ENCODE results near the gene FBXL5.

DNA sequence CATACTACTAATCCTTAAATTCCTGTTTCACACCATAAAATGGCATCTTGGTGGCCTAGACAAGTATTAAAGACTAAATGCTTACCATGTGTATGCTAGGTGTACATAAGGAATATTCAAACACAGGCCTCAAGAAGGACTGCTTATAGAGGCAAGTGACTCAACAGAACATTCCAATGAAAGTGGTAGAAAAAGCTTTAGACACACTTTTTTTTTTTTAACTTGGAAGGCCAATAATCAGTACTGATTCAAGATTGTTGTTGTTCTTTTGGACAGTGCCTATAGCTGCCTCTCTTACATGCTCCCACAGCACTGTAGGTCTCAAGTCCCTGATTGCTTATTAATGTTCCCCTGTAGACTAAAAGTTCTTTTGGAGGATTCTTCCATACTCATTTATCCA lies 77.6 kb downstream of the FBXL5 start:
- TF ChIP-seq ZNF776 (tag by site-specific recombination; IDR thresholded peaks at IDR 0.05; ENCODE audit: borderline replicate concordance) (no peak), ZNF239 (tag by site-specific recombination; IDR thresholded peaks at IDR 0.05) (no peak), ZNF76 (tag by site-specific recombination; IDR thresholded peaks at IDR 0.05; ENCODE audit: borderline replicate concordance, low read depth) (no peak), GLIS1 (tag by site-specific recombination; IDR thresholded peaks at IDR 0.05) (no peak), ZNF311 (tag by site-specific recombination; IDR thresholded peaks at IDR 0.05; ENCODE audit: borderline replicate concordance) (no peak), ZNF561 (tag by site-specific recombination; IDR thresholded peaks at IDR 0.05; ENCODE audit: borderline replicate concordance) (no peak), ZSCAN16 (tag by site-specific recombination; IDR thresholded peaks at IDR 0.05) (no peak), ZBTB7A (tag by site-specific recombination; IDR thresholded peaks at IDR 0.05; ENCODE audit: low read depth) (no peak), ZNF274 (IDR thresholded peaks at IDR 0.05; ENCODE audit: low read length) (no peak), ZNF274 (tag by site-specific recombination; IDR thresholded peaks at IDR 0.05; ENCODE audit: borderline replicate concordance) (no peak)
- TF ChIP-seq, protein P1, sequence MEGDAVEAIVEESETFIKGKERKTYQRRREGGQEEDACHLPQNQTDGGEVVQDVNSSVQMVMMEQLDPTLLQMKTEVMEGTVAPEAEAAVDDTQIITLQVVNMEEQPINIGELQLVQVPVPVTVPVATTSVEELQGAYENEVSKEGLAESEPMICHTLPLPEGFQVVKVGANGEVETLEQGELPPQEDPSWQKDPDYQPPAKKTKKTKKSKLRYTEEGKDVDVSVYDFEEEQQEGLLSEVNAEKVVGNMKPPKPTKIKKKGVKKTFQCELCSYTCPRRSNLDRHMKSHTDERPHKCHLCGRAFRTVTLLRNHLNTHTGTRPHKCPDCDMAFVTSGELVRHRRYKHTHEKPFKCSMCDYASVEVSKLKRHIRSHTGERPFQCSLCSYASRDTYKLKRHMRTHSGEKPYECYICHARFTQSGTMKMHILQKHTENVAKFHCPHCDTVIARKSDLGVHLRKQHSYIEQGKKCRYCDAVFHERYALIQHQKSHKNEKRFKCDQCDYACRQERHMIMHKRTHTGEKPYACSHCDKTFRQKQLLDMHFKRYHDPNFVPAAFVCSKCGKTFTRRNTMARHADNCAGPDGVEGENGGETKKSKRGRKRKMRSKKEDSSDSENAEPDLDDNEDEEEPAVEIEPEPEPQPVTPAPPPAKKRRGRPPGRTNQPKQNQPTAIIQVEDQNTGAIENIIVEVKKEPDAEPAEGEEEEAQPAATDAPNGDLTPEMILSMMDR (tag by site-specific recombination; IDR thresholded peaks at IDR 0.05), result no peak
- TF ChIP-seq, protein P2, sequence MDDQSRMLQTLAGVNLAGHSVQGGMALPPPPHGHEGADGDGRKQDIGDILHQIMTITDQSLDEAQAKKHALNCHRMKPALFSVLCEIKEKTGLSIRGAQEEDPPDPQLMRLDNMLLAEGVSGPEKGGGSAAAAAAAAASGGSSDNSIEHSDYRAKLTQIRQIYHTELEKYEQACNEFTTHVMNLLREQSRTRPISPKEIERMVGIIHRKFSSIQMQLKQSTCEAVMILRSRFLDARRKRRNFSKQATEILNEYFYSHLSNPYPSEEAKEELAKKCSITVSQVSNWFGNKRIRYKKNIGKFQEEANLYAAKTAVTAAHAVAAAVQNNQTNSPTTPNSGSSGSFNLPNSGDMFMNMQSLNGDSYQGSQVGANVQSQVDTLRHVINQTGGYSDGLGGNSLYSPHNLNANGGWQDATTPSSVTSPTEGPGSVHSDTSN (CRISPR knock-in tag; IDR thresholded peaks at IDR 0.05), result no peak
- TF ChIP-seq, protein P3, sequence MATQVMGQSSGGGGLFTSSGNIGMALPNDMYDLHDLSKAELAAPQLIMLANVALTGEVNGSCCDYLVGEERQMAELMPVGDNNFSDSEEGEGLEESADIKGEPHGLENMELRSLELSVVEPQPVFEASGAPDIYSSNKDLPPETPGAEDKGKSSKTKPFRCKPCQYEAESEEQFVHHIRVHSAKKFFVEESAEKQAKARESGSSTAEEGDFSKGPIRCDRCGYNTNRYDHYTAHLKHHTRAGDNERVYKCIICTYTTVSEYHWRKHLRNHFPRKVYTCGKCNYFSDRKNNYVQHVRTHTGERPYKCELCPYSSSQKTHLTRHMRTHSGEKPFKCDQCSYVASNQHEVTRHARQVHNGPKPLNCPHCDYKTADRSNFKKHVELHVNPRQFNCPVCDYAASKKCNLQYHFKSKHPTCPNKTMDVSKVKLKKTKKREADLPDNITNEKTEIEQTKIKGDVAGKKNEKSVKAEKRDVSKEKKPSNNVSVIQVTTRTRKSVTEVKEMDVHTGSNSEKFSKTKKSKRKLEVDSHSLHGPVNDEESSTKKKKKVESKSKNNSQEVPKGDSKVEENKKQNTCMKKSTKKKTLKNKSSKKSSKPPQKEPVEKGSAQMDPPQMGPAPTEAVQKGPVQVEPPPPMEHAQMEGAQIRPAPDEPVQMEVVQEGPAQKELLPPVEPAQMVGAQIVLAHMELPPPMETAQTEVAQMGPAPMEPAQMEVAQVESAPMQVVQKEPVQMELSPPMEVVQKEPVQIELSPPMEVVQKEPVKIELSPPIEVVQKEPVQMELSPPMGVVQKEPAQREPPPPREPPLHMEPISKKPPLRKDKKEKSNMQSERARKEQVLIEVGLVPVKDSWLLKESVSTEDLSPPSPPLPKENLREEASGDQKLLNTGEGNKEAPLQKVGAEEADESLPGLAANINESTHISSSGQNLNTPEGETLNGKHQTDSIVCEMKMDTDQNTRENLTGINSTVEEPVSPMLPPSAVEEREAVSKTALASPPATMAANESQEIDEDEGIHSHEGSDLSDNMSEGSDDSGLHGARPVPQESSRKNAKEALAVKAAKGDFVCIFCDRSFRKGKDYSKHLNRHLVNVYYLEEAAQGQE (tag by site-specific recombination; IDR thresholded peaks at IDR 0.05), result no peak
- TF ChIP-seq, protein P4, sequence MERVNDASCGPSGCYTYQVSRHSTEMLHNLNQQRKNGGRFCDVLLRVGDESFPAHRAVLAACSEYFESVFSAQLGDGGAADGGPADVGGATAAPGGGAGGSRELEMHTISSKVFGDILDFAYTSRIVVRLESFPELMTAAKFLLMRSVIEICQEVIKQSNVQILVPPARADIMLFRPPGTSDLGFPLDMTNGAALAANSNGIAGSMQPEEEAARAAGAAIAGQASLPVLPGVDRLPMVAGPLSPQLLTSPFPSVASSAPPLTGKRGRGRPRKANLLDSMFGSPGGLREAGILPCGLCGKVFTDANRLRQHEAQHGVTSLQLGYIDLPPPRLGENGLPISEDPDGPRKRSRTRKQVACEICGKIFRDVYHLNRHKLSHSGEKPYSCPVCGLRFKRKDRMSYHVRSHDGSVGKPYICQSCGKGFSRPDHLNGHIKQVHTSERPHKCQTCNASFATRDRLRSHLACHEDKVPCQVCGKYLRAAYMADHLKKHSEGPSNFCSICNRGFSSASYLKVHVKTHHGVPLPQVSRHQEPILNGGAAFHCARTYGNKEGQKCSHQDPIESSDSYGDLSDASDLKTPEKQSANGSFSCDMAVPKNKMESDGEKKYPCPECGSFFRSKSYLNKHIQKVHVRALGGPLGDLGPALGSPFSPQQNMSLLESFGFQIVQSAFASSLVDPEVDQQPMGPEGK (tag by site-specific recombination; IDR thresholded peaks at IDR 0.05), result no peak
- TF ChIP-seq, protein P5, sequence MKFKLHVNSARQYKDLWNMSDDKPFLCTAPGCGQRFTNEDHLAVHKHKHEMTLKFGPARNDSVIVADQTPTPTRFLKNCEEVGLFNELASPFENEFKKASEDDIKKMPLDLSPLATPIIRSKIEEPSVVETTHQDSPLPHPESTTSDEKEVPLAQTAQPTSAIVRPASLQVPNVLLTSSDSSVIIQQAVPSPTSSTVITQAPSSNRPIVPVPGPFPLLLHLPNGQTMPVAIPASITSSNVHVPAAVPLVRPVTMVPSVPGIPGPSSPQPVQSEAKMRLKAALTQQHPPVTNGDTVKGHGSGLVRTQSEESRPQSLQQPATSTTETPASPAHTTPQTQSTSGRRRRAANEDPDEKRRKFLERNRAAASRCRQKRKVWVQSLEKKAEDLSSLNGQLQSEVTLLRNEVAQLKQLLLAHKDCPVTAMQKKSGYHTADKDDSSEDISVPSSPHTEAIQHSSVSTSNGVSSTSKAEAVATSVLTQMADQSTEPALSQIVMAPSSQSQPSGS (tag by site-specific recombination; IDR thresholded peaks at IDR 0.05; ENCODE audit: low read depth), result no peak
